ENCODE measurements around the gene BTBD9. TPM values are rescaled to one million over a fixed set of nuclear protein-coding genes. Genes with fewer than 3 reads are reported as not detected.
A peak's percentile ranks its signal among the peaks of the same experiment; 100 is the strongest.

BTBD9 gene
- polyA plus RNA-seq, 3 donors: 15.1 to 17.6 (median 15.5) TPM

DNA sequence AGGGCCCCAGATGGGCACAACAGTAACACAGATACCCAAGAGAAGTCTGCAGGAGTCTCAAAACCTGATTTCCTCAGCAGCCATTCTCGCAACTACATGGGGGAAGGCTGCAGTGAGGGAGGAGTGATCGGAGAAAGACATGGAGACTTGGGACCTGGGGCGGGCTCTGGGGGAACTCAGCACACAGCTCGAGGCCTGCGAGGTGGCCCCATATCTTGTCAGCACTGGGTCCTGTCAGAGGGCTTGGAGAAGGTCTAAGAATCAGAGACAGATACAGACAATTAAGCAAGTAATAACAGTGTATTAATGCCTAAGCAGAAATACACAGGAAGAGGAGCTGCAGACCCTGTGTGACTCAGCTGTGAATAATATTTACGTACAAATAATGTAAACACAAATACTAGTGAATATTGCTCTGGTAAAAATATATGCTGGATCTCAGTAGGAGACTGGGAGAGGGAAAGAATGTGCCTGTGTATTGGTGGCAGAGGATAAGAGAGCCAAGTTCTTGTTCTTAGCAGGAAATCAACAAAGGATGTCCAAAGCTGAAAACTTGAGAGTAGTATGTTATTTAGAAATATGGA lies 484.0 kb downstream of the BTBD9 start:
- DNase-seq (ENCODE audit: extremely low read depth in 1 of 11, low read depth in 9 of 11, low spot score in 4 of 11): no peak

DNA sequence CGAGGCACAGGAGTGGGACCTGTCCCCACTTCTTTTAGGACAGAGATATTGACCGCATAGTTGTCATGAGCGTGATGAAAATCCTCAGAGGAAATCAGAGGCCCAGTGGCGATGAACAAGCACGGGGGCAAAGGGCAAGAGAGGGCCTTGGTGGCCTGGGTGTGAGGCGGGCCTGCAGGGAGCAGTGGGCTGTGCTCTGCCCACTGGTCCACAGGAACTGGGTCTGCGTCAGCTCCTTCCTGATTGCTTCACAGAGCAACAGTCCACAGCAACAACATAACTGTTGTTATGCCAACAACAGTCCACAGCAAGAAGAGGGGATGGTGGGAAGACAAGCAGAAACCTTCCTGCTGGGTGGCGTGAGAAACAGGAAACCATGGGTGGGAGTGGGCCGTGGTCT lies 484.6 kb downstream of the BTBD9 start:
- no peak for DNase-seq (ENCODE audit: extremely low read depth in 1 of 11, low read depth in 9 of 11, low spot score in 4 of 11)

GRCh38 chr6:38154731-38155130 lies 485.0 kb downstream of the BTBD9 start:
- no peak for DNase-seq (ENCODE audit: extremely low read depth in 1 of 11, low read depth in 9 of 11, low spot score in 4 of 11)

GRCh38 chr6:38153798-38154345 lies 485.9 kb downstream of the BTBD9 start:
- no peak for DNase-seq (ENCODE audit: extremely low read depth in 1 of 11, low read depth in 9 of 11, low spot score in 4 of 11)

GRCh38 chr6:38153076-38153797 lies 486.5 kb downstream of the BTBD9 start:
- no peak for DNase-seq (ENCODE audit: extremely low read depth in 1 of 11, low read depth in 9 of 11, low spot score in 4 of 11)

DNA sequence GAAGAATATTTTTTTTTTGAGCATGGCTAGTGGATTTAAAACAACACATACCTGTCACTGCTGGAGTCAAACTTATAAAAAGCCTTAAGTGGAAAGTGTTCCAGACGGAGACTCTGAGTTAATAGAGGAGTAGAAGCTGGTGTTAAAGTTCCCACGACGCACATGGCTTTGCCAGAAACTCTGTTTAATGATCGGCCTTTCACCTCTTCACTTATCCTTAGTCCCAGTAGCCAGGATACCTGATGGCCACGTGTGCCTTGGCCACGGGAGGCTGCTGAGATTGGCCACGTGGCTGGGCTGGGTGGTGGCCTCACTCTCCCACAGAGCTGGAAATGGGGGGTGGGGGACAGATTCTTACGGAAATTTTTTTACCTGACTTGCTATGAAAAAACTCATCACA lies 487.1 kb downstream of the BTBD9 start:
- no peak for DNase-seq (ENCODE audit: extremely low read depth in 1 of 11, low read depth in 9 of 11, low spot score in 4 of 11)

DNA sequence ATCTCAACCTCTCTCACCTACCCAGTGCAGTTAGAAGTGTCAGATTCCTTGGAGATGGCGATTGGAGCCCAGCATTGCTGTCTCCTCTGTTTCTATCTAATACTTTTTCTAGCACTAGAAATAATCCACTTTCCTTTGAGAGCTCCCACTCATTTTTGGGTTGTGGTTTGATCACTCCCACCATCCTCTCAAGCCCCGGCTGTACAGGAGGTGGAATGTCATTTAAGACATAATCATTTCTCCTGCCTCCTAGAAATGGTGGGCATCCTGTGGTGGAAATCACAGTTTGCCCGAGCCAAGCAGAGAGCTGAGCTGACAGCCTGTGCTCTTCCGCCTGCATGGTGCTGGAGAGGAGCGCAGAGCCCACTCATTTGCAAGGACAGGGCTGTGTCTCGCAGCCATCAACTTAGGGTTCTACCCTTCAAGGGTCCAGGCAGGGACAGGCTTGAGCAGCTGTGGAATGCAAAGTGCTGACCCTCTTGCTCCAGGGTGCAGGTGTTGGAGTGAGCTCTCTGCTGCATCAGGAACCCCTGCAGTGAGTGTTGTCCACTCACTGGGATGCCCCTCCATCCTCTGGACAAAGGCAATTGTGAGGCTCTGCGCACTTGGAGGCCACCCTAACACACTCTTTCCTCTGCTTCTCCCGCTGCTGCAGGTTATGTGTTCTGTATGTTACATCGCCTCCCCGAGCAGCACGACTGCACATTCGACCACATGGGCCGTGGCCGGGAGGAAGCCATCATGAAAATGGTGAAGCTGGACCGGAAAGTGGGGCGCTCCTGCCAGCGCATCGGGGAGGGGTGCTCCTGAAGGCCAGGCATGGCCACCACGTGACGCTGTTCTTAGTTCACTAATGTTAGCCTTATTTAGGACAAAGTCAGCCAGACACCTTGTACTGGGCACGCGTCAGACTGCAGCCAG lies 487.9 kb downstream of the BTBD9 start:
- no peak for DNase-seq (ENCODE audit: extremely low read depth in 1 of 11, low read depth in 9 of 11, low spot score in 4 of 11)

- no peak for DNase-seq (ENCODE audit: extremely low read depth in 1 of 11, low read depth in 9 of 11, low spot score in 4 of 11)
These were observed 488.9 kb downstream of the BTBD9 start for GRCh38 chr6:38150681-38151296.

GRCh38 chr6:38150021-38150420 lies 489.7 kb downstream of the BTBD9 start:
- DNase-seq (ENCODE audit: extremely low read depth in 1 of 11, low read depth in 9 of 11, low spot score in 4 of 11): no peak

- DNase-seq (ENCODE audit: extremely low read depth in 1 of 11, low read depth in 9 of 11, low spot score in 4 of 11): peak in 1 of 11 donors; percentile 20
These were observed 490.2 kb downstream of the BTBD9 start for GRCh38 chr6:38149531-38149930.

DNA sequence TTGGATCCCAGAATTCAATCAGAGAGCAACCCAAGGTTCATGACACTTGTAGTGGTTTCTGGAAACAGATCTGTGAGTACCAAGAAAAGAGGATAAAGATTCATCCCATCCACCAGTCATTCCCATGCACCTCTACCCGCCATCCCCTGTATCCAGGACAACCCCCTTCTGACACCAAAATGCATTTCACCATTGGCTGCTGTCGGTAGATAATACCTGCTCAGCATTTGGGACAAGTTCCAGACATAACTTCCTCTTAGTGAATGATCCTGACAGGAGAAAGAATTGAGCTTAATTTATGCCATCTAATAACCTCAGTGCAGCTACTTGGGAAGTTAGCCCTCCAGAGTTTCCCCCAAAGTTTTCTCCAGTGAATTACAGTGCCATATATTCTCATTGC lies 491.1 kb downstream of the BTBD9 start:
- DNase-seq (ENCODE audit: extremely low read depth in 1 of 11, low read depth in 9 of 11, low spot score in 4 of 11): no peak

- no peak for DNase-seq (ENCODE audit: extremely low read depth in 1 of 11, low read depth in 9 of 11, low spot score in 4 of 11)
These were observed 493.0 kb downstream of the BTBD9 start for GRCh38 chr6:38146734-38147027.

DNA sequence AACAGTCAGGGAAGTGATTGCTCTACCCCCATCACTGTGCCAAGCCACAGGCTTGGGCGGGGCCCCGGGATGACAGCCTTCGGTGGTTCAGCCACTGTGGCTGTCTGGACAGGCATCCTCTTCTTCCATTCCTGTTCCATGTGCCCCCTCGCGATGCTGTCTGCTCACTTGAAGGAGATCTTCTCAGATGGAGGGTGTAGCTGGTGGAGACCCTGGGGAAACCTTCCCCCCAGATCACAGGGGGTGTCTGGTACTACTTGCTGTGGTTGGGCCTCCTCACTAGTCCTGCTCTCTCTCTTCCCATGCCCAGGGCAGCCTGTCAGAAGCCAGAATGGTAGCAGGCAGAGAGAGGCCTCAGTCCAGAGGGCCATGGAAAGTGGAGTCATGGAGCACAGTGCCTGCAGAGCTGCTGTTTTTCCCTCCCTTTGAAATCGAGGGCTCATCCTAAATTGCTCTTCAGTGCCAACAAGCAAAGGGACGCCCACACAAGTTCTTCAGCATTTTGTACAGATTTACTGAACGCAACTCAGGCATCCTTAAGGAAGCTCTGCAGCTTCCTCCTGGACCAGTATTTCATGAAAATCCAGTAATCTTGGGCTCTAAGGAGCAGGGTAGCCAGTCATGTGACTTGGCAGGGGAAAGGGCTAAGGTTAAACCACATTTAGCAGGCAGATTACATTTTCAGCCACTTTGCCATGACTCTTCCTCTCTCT lies 493.6 kb downstream of the BTBD9 start:
- no peak for DNase-seq (ENCODE audit: extremely low read depth in 1 of 11, low read depth in 9 of 11, low spot score in 4 of 11)

- DNase-seq (ENCODE audit: extremely low read depth in 1 of 11, low read depth in 9 of 11, low spot score in 4 of 11): no peak
These were observed 495.3 kb downstream of the BTBD9 start for GRCh38 chr6:38144365-38144945.

GRCh38 chr6:38143191-38144150 lies 496.3 kb downstream of the BTBD9 start:
- DNase-seq (ENCODE audit: extremely low read depth in 1 of 11, low read depth in 9 of 11, low spot score in 4 of 11): no peak

DNA sequence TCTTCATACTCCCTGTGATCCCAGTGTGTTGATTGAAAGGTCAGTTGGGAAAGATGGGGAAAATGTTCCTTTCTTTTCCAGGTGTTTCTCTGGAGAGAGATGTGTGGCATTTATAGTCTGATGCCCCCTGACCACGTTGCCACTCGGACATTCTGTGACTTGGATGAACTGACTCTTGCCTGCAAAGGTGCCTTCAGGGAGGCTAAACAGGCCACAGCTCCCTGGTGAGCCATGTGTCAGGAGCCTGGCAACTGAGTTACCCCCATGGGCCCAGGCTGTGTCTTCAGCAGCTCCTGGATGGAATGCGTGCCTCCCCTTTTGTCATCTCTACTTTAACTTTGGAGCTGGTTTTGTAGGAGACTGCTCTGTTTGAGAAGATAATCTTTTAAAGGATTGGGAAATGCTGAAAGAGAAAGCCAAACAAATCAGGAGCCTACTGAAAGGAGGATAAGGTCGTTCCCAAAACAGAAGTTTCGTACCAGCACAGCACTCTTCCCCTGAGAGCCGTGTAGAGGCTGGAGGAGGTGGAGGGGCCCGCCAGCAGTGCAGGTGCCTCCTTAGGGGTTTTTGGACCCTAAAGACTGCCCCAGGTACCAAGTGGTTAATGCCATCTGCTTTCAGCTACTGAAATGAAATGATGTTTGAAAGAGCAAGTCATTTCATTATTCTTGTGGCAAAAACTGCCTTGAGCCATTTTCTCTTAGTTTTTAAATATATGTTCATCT lies 497.4 kb downstream of the BTBD9 start:
- no peak for DNase-seq (ENCODE audit: extremely low read depth in 1 of 11, low read depth in 9 of 11, low spot score in 4 of 11)

DNA sequence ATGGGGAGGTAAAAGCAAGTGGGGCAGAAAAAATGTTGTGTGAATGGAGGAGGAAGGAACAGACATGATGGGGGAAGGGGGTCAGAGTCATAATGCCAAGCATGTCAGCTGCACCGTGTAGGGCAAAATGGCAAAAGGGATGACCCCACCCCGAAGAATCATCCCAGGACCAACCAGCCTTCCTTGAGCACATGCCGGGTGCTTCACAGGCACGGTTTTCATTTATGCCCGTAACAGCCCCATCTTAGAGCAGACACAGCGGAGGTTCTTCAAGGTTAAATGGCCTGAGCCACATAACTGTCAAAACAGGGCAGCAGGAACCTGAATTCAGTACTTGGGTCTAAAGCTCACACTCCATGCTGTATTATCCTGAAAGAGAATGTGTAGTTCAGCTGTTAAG lies 498.0 kb downstream of the BTBD9 start:
- no peak for DNase-seq (ENCODE audit: extremely low read depth in 1 of 11, low read depth in 9 of 11, low spot score in 4 of 11)
